ENCODE measurements around the gene CEP128.

CEP128 gene

GRCh38 chr14:80468331-80469122, 473.0 kb downstream of the CEP128 start:
- DNase-seq, result no peak

GRCh38 chr14:80465546-80466220, 475.9 kb downstream of the CEP128 start:
- DNase-seq, result no peak

- DNase-seq, result no peak
These were observed 476.9 kb downstream of the CEP128 start for GRCh38 chr14:80464531-80465149.

GRCh38 chr14:80456209-80456608, 485.3 kb downstream of the CEP128 start:
- DNase-seq, result no peak

- DNase-seq, result no peak
These were observed 486.5 kb downstream of the CEP128 start for GRCh38 chr14:80455031-80455430.

- no peak for DNase-seq
These were observed 493.3 kb downstream of the CEP128 start for GRCh38 chr14:80448267-80448666.

DNA sequence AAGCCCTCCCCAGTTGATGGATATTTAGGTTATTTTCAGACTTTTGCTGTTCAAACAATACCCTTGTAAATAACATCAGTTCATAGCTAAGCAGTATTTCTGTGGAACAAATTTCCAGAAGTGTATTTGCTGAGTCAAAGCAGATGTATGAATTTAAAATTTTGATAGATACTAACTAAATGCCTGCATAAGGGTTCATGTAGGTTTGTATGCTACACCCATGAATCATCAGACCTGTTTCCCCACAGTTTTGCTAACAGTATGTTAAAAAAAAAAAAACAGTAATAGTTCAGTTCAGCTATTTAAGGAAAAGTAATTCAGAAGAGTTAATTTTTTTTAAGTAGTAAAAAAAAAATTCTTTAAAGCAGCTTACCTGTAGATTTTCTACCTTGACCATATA, 494.1 kb downstream of the CEP128 start:
- DNase-seq, result no peak

Measured in T-helper 1 cell (primary cell).